ENCODE measurements around the gene MED8.

Gene MED8

DNA sequence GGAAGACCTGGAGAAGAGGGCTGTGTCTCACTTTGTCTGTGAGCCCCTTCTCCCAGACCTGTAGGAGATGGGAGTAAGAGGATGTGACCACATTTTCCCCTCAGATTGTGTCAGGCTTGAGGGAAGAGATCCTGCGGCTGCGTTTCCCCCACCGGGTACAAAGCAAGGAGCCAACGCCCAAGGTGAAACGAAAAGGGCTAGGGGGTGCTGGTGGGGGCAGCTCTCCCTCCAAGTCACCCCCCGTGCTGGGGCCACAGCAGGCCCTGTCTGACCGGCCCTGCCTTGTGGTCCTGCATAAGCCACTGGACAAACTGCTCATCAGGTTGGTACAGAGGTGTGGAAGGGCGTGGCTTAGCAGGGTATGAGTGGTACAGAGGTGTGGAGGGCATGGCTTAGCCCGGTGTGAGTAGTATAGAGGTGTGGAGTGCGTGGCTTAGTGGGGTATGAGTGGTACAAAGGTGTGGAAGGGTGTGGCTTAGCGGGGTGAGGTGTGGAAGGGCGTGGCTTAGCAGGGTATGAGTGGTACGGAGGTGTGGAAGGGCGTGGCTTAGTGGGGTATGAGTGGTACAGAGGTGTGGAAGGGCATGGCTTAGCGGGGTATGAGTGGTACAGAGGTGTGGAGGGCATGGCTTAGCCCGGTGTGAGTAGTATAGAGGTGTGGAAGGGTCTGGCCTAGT lies 33.5 kb upstream of the MED8 start:
- ChIA-PET CTCF (no interaction called here), POLR2A (no interaction called here)
- DNase-seq (ENCODE audit: extremely low spot score), result no peak
- TF ChIP-seq CTCF (IDR thresholded peaks at IDR 0.05; ENCODE audit: control extremely low read depth, extremely low read depth, low read depth, missing control alignments), result no peak

GRCh38 chr1:43421976-43422750 lies 32.6 kb upstream of the MED8 start:
- DNase-seq (ENCODE audit: extremely low spot score), result no peak
- TF ChIP-seq CTCF (IDR thresholded peaks at IDR 0.05; ENCODE audit: control extremely low read depth, extremely low read depth, low read depth, missing control alignments), result no peak
- ChIA-PET CTCF (no interaction called here), POLR2A (no interaction called here)

DNA sequence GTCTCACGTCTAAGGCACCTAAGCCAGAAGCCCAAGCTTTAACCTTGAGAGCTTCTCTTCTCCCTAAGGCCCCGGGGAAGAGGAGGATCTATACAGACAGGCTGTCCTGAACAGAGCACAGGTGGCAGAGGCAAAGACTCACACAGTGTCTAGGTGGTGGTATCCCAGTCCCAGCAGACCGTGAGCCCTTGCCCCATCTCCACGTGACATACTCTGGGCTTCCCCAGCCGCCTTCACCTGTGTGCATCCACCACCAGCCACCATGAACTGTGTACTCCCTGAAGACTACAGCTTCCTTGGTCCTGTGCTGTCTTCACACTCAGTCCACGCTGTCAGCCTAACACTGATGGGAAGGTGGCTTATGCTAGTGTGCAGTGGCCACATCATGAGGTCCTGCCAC lies 31.8 kb upstream of the MED8 start:
- CTCF ChIA-PET, result interaction anchor here (1.6 kb wide), 1 partner anchor 8 kb away, joined by 4 read pairs; no protein-coding TSS in a partner anchor
- POLR2A ChIA-PET, result no interaction called here
- no peak for TF ChIP-seq CTCF (IDR thresholded peaks at IDR 0.05; ENCODE audit: control extremely low read depth, extremely low read depth, low read depth, missing control alignments)
- DNase-seq (ENCODE audit: extremely low spot score), result no peak

- ChIA-PET CTCF (interaction anchor here (1.0 to 1.6 kb wide), 2 partner anchors 8 to 140 kb away, joined by 3 to 4 read pairs; no protein-coding TSS in a partner anchor), POLR2A (no interaction called here)
- DNase-seq (ENCODE audit: extremely low spot score), result no peak
- TF ChIP-seq CTCF (IDR thresholded peaks at IDR 0.05; ENCODE audit: control extremely low read depth, extremely low read depth, low read depth, missing control alignments), result no peak
These were observed 31.3 kb upstream of the MED8 start for GRCh38 chr1:43420874-43421273.

- ChIA-PET POLR2A (no interaction called here), CTCF (interaction anchor here (1.0 to 1.7 kb wide), 3 partner anchors 9 to 195 kb away, joined by 3 to 4 read pairs (median 3); no protein-coding TSS in a partner anchor)
- no peak for TF ChIP-seq CTCF (IDR thresholded peaks at IDR 0.05; ENCODE audit: control extremely low read depth, extremely low read depth, low read depth, missing control alignments)
- no peak for DNase-seq (ENCODE audit: extremely low spot score)
These were observed 30.2 kb upstream of the MED8 start for GRCh38 chr1:43419627-43420425.

DNA sequence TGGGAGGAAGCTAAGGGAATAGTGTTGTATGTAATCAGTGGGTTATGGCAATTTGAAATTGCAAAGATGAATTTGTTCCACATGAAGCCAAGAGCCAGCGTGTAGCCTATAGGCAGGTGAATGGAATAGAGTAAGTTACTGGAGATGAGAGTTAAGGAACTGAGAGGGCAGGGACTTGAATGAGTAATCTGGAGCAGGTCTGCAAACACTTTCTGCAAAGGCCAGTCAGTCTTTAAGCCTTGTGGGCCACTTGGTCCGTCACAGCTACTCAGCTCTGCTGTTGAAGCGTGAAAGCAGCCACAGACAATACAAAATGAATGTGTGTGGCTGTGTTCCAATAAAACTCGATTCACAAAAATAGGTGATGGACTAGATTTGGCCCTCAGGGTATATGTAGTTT lies 29.3 kb upstream of the MED8 start:
- POLR2A ChIA-PET, result no interaction called here
- DNase-seq (ENCODE audit: extremely low spot score), result no peak
- CTCF ChIA-PET, result interaction anchor here (1.1 to 1.7 kb wide), 4 partner anchors 22 to 194 kb away, joined by 3 read pairs; partner anchors contain the start of gene ELOVL1
- no peak for TF ChIP-seq CTCF (IDR thresholded peaks at IDR 0.05; ENCODE audit: control extremely low read depth, extremely low read depth, low read depth, missing control alignments)
